BJ (cell line): ENCODE measurements around the gene CUL3. TPM values are rescaled to one million over a fixed set of nuclear protein-coding genes. Genes with fewer than 3 reads are reported as not detected.
"Not testable (repeated sequence)": the region's sequence is repeated elsewhere in the genome, so short reads cannot be mapped to it uniquely, and the experiment has no call there.

Experiments
- CTCF ChIA-PET: fragments of 350-600 bp; formaldehyde crosslinking; extraction: SDS; loops from one replicate; lab custom pipeline; 2021; ENCODE audit warnings: antibody characterized with exemption, inconsistent platforms; lab: Yijun Ruan, JAX
- POLR2A ChIA-PET: fragments of 300-600 bp; sonication (Branson Sonifier 250); formaldehyde crosslinking; extraction: SDS; loops from one replicate; lab custom pipeline; 2021; ENCODE audit warnings: antibody characterized with exemption; lab: Charles Lee
- DNase-seq: peaks from one replicate; pipeline ENCODE4 v3.0.0-alpha.2; 2011; ENCODE audit warnings: low read depth
- H3K27me3 ChIP-seq: 2 replicates; pipeline ENCODE4 v1.6.0; 2011; ENCODE audit warnings: low read length; ENCODE audit not compliant: control insufficient read depth, insufficient read depth
- H3K36me3 ChIP-seq: 2 replicates; pipeline ENCODE4 v1.5.1; 2011; ENCODE audit warnings: low read length; ENCODE audit not compliant: control insufficient read depth, insufficient read depth
- H3K4me3 ChIP-seq: 2 replicates; pipeline ENCODE4 v1.5.1; 2011; ENCODE audit warnings: low read depth, mild to moderate bottlenecking, control low read depth, low read length
- polyA plus RNA-seq: library from polyadenylated mRNA; depleted of rRNA; stranded (reverse); fragments of >200 nt; gene quantifications from 2 replicates; pipeline ENCODE4 v1.2.3, GENCODE V29; 2011
- TF ChIP-seq, protein P1 (sequence below): IDR thresholded peaks from 2 replicates; pipeline ENCODE4 v1.5.1; 2011; ENCODE audit warnings: low read depth, mild to moderate bottlenecking, control low read depth, inconsistent platforms, low read length, moderate library complexity; ENCODE audit not compliant: insufficient read depth

The CUL3 gene
- polyA plus RNA-seq, 1 experiment, result 12.8 TPM

- POLR2A ChIA-PET, result no interaction called here
- DNase-seq, result no peak
- TF ChIP-seq, protein P1, sequence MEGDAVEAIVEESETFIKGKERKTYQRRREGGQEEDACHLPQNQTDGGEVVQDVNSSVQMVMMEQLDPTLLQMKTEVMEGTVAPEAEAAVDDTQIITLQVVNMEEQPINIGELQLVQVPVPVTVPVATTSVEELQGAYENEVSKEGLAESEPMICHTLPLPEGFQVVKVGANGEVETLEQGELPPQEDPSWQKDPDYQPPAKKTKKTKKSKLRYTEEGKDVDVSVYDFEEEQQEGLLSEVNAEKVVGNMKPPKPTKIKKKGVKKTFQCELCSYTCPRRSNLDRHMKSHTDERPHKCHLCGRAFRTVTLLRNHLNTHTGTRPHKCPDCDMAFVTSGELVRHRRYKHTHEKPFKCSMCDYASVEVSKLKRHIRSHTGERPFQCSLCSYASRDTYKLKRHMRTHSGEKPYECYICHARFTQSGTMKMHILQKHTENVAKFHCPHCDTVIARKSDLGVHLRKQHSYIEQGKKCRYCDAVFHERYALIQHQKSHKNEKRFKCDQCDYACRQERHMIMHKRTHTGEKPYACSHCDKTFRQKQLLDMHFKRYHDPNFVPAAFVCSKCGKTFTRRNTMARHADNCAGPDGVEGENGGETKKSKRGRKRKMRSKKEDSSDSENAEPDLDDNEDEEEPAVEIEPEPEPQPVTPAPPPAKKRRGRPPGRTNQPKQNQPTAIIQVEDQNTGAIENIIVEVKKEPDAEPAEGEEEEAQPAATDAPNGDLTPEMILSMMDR, result no peak
- H3K4me3 ChIP-seq, result no peak overlapping the region
- no peaks in the 10 kb centered on the region for H3K27me3 ChIP-seq
- peaks cover 6% of the 10 kb centered on the region for H3K36me3 ChIP-seq
- CTCF ChIA-PET, result no interaction called here
Observed at GRCh38 chr2:224506494-224506893, 78.7 kb downstream of the CUL3 start.

GRCh38 chr2:224498991-224499390 lies 86.2 kb downstream of the CUL3 start:
- POLR2A ChIA-PET, result interaction anchor here (0.6 kb wide), 1 partner anchor 10 kb away, joined by 4 read pairs; no protein-coding TSS in a partner anchor
- Histone ChIP-seq H3K4me3 (no peak overlapping the region), H3K27me3 (no peaks in the 10 kb centered on the region), H3K36me3 (peaks cover 4% of the 10 kb centered on the region)
- CTCF ChIA-PET, result interaction anchor here (0.6 kb wide), 1 partner anchor 21 kb away, joined by 3 read pairs; no protein-coding TSS in a partner anchor
- DNase-seq, result no peak
- TF ChIP-seq, protein P1, result no peak

DNA sequence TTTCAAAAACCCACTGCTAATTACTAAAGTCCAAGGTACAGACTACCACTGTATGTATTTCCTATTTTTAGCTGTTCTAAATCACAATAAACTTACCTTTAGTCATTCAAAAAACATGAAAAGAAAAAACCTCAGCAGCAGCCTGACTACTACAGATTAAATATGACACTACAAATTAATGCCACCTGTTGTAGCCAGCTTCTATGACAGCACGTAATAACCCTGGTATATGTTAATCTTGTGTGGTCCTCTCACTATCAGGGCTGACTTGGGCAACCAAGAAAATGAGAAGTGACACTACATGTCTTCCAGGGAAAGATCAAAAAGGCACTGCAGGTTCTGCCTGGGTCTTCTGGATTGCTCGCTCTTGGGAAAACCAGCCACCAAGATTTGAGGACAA lies 92.6 kb downstream of the CUL3 start:
- ChIA-PET POLR2A (no interaction called here), CTCF (no interaction called here)
- Histone ChIP-seq H3K4me3 (no peak overlapping the region), H3K27me3 (no peaks in the 10 kb centered on the region), H3K36me3 (no peaks in the 10 kb centered on the region)
- TF ChIP-seq, protein P1, result no peak
- DNase-seq, result no peak

DNA sequence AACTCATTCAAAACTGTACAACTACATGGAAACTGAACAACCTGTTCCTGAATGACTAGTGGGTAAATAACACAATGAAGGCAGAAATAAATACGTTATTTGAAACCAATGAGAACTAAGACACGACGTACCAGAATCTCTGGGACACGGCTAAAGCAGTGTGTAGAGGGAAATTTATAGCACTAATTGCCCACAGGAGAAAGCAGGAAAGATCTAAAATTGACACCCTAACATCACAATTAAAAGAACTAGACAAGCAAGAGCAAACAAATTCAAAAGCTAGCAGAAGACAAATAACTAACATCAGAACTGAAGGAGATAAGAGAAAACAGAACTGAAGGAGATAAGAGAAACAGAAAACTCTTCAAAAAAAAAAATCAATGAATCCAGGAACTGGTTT lies 97.2 kb downstream of the CUL3 start:
- H3K27me3 ChIP-seq, CTCF ChIA-PET, POLR2A ChIA-PET, DNase-seq, H3K4me3 ChIP-seq, H3K36me3 ChIP-seq: not testable (repeated sequence)

DNA sequence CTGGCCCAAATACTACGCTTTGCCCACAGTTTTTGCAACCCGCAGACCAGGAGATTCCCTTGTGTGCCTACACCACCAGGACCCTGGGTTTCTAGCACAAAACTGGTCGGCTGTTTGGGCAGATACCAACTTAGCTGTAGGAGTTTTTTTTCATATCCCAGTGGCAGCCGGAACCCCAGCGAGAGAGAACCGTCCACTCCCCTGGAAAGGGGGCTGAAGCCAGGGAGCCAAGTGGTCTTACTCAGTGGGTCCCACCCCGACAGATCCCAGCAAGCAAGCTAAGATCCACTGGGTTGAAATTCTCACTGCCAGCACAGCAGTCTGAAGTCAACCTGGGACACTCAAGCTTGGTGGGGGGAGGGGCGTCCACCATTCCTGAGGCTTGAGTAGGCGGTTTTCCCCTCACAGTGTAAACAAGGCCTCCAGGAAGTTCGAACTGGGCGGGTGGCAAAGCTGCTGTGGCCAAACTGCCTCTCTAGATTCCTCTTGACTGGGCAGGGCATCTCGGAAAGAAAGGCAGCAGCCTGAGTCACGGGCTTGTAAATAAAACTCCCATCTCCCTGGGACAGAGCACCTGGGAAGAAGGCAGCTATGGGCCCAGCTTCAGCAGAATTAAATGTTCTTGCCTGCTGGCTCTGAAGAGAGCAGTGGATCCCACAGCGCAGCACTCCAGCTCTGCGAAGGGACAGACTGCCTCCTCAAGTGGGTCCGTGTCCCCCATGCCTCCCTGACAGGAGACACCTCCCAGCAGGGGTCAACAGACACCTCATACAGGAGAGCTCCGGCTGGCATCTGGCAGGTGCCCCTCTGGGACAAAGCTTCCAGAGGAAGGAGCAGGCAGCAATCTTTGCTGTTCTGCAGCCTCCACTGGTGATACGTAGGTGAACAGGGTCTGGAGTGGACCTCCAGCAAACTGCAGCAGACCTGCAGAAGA lies 99.8 kb downstream of the CUL3 start:
- H3K36me3 ChIP-seq, H3K27me3 ChIP-seq, H3K4me3 ChIP-seq, CTCF ChIA-PET: not testable (repeated sequence)
- POLR2A ChIA-PET, result interaction anchor here (0.6 kb wide), 1 partner anchor 97 kb away, joined by 3 read pairs; no protein-coding TSS in a partner anchor
- DNase-seq, result peak; percentile 77

DNA sequence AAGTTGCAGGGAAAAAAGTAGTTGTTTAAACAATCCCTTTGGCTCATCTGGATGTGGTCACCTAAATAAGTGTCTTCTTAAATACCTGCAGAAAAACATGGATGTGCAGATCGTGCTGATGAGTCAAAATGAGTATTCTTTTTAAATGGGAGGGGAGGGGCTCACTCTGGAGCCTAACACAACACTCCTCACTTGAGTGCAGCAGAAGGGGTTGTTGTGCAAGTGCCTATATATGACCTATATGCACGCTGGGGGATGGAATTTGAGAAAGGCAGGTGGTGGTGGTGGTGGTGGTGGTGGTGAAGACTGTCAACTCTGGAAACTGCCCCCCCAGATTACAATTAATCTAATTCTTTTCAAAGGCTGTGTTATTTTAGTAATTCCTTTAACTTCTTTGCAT lies 105.3 kb downstream of the CUL3 start:
- Histone ChIP-seq H3K27me3 (no peaks in the 10 kb centered on the region), H3K4me3 (no peak overlapping the region), H3K36me3 (peaks cover 3% of the 10 kb centered on the region)
- TF ChIP-seq, protein P1, result no peak
- no peak for DNase-seq
- CTCF ChIA-PET, result no interaction called here
- POLR2A ChIA-PET, result no interaction called here
